Astrocyte (in vitro differentiated cells and primary cell): ENCODE data around the gene AREG. TPM values are rescaled to one million over a fixed set of nuclear protein-coding genes. Genes with fewer than 3 reads are reported as not detected.

Experiments
- DNase-seq: peaks from one replicate; pipeline ENCODE4 v3.0.0-alpha.2; 2010; ENCODE audit warnings: low read depth
- FAIRE-seq: peaks from 2 replicates; lab custom pipeline; 2011; peaks lifted over from hg19 to GRCh38; lab: Jason Lieb, UNC
- H2AFZ ChIP-seq: 2 replicates; pipeline ENCODE4 v1.6.0; 2012; ENCODE audit warnings: low read depth, low read length, inconsistent platforms
- H3K27ac ChIP-seq: 2 replicates; pipeline ENCODE4 v1.5.1; 2011; ENCODE audit warnings: low read depth, low read length, inconsistent platforms
- H3K27me3 ChIP-seq: 2 replicates; pipeline ENCODE4 v1.6.0; 2011; ENCODE audit warnings: low read length, inconsistent platforms; ENCODE audit not compliant: insufficient read depth
- H3K36me3 ChIP-seq: 2 replicates; pipeline ENCODE4 v1.5.1; 2011; ENCODE audit warnings: low read length, inconsistent platforms; ENCODE audit not compliant: insufficient read depth
- H3K4me1 ChIP-seq: 2 replicates; pipeline ENCODE4 v1.5.1; 2011; ENCODE audit warnings: low read length, inconsistent platforms; ENCODE audit not compliant: insufficient read depth
- H3K4me2 ChIP-seq: 2 replicates; pipeline ENCODE4 v1.6.0; 2012; ENCODE audit warnings: low read length, inconsistent platforms
- H3K4me3 ChIP-seq: 2 replicates; pipeline ENCODE4 v1.5.1; 2011; ENCODE audit warnings: low read depth, mild to moderate bottlenecking, low read length, inconsistent platforms; ENCODE audit not compliant: insufficient read depth
- H3K79me2 ChIP-seq: 2 replicates; pipeline ENCODE4 v1.6.0; 2012; ENCODE audit warnings: mild to moderate bottlenecking, low read length, inconsistent platforms; ENCODE audit not compliant: insufficient read depth
- H3K9ac ChIP-seq: 2 replicates; pipeline ENCODE4 v1.6.0; 2012; ENCODE audit warnings: mild to moderate bottlenecking, low read length, inconsistent platforms
- H3K9me3 ChIP-seq: 2 replicates; pipeline ENCODE4 v1.5.1; 2012; ENCODE audit warnings: low read depth, mild to moderate bottlenecking, low read length, inconsistent platforms; ENCODE audit not compliant: insufficient read depth
- H4K20me1 ChIP-seq: 2 replicates; pipeline ENCODE4 v1.6.0; 2012; ENCODE audit warnings: low read length, inconsistent platforms; ENCODE audit not compliant: insufficient read depth
- H3K27ac Mint-ChIP-seq: one replicate; pipeline ENCODE4 v1.8.0; 2021; ENCODE audit warnings: mild to moderate bottlenecking, mixed read lengths; ENCODE audit not compliant: unreplicated experiment
- H3K27me3 Mint-ChIP-seq: one replicate; pipeline ENCODE4 v1.8.0; 2021; ENCODE audit warnings: low read depth, mixed read lengths; ENCODE audit not compliant: unreplicated experiment
- H3K36me3 Mint-ChIP-seq: one replicate; pipeline ENCODE4 v1.8.0; 2021; ENCODE audit warnings: low read depth, mixed read lengths; ENCODE audit not compliant: unreplicated experiment
- H3K4me1 Mint-ChIP-seq: one replicate; pipeline ENCODE4 v1.8.0; 2021; ENCODE audit warnings: low read depth, mixed read lengths; ENCODE audit not compliant: unreplicated experiment
- H3K4me3 Mint-ChIP-seq: one replicate; pipeline ENCODE4 v1.8.0; 2021; ENCODE audit warnings: mild to moderate bottlenecking, moderate library complexity, mixed read lengths; ENCODE audit not compliant: unreplicated experiment
- H3K9me3 Mint-ChIP-seq: one replicate; pipeline ENCODE4 v1.8.0; 2021; ENCODE audit warnings: mild to moderate bottlenecking, mixed read lengths; ENCODE audit not compliant: unreplicated experiment
- EZH2 ChIP-seq: IDR thresholded peaks from 2 replicates; pipeline ENCODE4 v1.6.1; 2012; ENCODE audit warnings: mild to moderate bottlenecking, low read length, inconsistent platforms; ENCODE audit not compliant: insufficient read depth
- total RNA-seq: library from RNA; stranded (reverse); gene quantifications from 2 replicates; pipeline ENCODE4 v1.2.1, GENCODE V29; 2021
- TF ChIP-seq, protein P1 (sequence below): IDR thresholded peaks from 2 replicates; pipeline ENCODE4 v1.5.1; 2011; ENCODE audit warnings: low read depth, mild to moderate bottlenecking, inconsistent platforms, low read length, moderate library complexity; ENCODE audit not compliant: insufficient read depth

AREG gene
- total RNA-seq, 1 donor from 2014 or later, result 1.5 TPM

- H3K27me3 ChIP-seq, result no peaks in the 10 kb centered on the region
- H3K9me3 ChIP-seq, result no peaks in the 10 kb centered on the region
- no peak overlapping the region for H3K4me3 ChIP-seq
- Mint-ChIP-seq H3K27ac (no peak overlapping the region), H3K9me3 (no peaks in the 10 kb centered on the region), H3K27me3 (no peaks in the 10 kb centered on the region), H3K4me1 (no peaks in the 10 kb centered on the region), H3K4me3 (no peak overlapping the region), H3K36me3 (no peaks in the 10 kb centered on the region)
- H2AFZ ChIP-seq, result no peak overlapping the region
- no peak for DNase-seq
- FAIRE-seq, result no peak
- H3K36me3 ChIP-seq, result no peaks in the 10 kb centered on the region
- H3K9ac ChIP-seq, result no peak overlapping the region
- no peak overlapping the region for H3K4me2 ChIP-seq
- TF ChIP-seq EZH2, result no peak
- TF ChIP-seq, protein P1, sequence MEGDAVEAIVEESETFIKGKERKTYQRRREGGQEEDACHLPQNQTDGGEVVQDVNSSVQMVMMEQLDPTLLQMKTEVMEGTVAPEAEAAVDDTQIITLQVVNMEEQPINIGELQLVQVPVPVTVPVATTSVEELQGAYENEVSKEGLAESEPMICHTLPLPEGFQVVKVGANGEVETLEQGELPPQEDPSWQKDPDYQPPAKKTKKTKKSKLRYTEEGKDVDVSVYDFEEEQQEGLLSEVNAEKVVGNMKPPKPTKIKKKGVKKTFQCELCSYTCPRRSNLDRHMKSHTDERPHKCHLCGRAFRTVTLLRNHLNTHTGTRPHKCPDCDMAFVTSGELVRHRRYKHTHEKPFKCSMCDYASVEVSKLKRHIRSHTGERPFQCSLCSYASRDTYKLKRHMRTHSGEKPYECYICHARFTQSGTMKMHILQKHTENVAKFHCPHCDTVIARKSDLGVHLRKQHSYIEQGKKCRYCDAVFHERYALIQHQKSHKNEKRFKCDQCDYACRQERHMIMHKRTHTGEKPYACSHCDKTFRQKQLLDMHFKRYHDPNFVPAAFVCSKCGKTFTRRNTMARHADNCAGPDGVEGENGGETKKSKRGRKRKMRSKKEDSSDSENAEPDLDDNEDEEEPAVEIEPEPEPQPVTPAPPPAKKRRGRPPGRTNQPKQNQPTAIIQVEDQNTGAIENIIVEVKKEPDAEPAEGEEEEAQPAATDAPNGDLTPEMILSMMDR, result no peak
- no peaks in the 10 kb centered on the region for H4K20me1 ChIP-seq
- no peaks in the 10 kb centered on the region for H3K79me2 ChIP-seq
- no peaks in the 10 kb centered on the region for H3K4me1 ChIP-seq
- no peak overlapping the region for H3K27ac ChIP-seq
Measured at GRCh38 chr4:74435296-74435695, 9.6 kb upstream of the AREG start.

DNA sequence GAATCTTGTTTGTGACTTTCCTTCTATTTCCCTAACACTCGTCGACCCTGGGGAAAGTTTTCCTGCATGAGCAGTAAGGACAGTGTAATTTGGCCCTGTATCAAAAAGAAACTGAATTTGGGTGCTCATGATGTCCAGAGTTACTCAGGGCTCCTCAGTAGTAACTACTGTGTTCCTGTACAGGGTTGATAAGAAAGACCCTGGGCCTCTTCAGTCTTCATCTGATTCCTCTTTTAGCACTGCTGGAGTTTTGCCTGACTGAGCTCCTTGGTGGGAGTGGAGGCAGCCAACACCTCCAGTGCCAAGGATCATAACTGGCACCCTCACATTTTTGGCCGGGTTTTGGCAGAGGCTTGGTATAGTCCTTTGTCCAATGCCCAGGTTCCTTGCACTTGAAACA is 7.1 kb upstream of the AREG start:
- Histone ChIP-seq H3K9me3 (no peaks in the 10 kb centered on the region), H3K79me2 (no peaks in the 10 kb centered on the region), H3K36me3 (no peaks in the 10 kb centered on the region), H3K4me1 (no peaks in the 10 kb centered on the region), H3K4me3 (no peak overlapping the region), H3K4me2 (no peak overlapping the region), H3K9ac (no peak overlapping the region), H3K27me3 (no peaks in the 10 kb centered on the region), H2AFZ (no peak overlapping the region), H4K20me1 (no peaks in the 10 kb centered on the region), H3K27ac (no peak overlapping the region)
- FAIRE-seq, result no peak
- no peak overlapping the region for H3K27ac Mint-ChIP-seq
- no peaks in the 10 kb centered on the region for H3K27me3 Mint-ChIP-seq
- H3K4me3 Mint-ChIP-seq, result no peak overlapping the region
- no peaks in the 10 kb centered on the region for H3K4me1 Mint-ChIP-seq
- no peak for TF ChIP-seq EZH2
- TF ChIP-seq, protein P1, result no peak
- H3K9me3 Mint-ChIP-seq, result no peaks in the 10 kb centered on the region
- H3K36me3 Mint-ChIP-seq, result no peaks in the 10 kb centered on the region
- no peak for DNase-seq

GRCh38 chr4:74438661-74439060 is 6.3 kb upstream of the AREG start:
- H3K4me3 ChIP-seq, result no peak overlapping the region
- H3K27ac Mint-ChIP-seq, result no peak overlapping the region
- no peaks in the 10 kb centered on the region for H3K27me3 ChIP-seq
- no peaks in the 10 kb centered on the region for H3K36me3 Mint-ChIP-seq
- no peaks in the 10 kb centered on the region for H4K20me1 ChIP-seq
- no peaks in the 10 kb centered on the region for H3K4me1 Mint-ChIP-seq
- no peaks in the 10 kb centered on the region for H3K9me3 Mint-ChIP-seq
- no peaks in the 10 kb centered on the region for H3K79me2 ChIP-seq
- no peaks in the 10 kb centered on the region for H3K36me3 ChIP-seq
- no peaks in the 10 kb centered on the region for H3K9me3 ChIP-seq
- no peaks in the 10 kb centered on the region for H3K4me1 ChIP-seq
- no peak overlapping the region for H2AFZ ChIP-seq
- H3K27ac ChIP-seq, result no peak overlapping the region
- no peak for TF ChIP-seq EZH2
- TF ChIP-seq, protein P1, result no peak
- FAIRE-seq (no peak), DNase-seq (no peak)
- no peak overlapping the region for H3K9ac ChIP-seq
- H3K4me3 Mint-ChIP-seq, result no peak overlapping the region
- H3K4me2 ChIP-seq, result no peak overlapping the region
- no peaks in the 10 kb centered on the region for H3K27me3 Mint-ChIP-seq
